Mucosa of stomach (tissue), 1 donor: ENCODE results near the gene LAP3.

Experiments
- H3K27me3 ChIP-seq: one replicate; pipeline ENCODE4 v1.7.0; 2013; ENCODE audit warnings: mild to moderate bottlenecking, low read length; ENCODE audit not compliant: control insufficient read depth, insufficient read depth
- H3K36me3 ChIP-seq: one replicate; pipeline ENCODE4 v1.7.0; 2013; ENCODE audit warnings: low read length; ENCODE audit not compliant: control insufficient read depth, insufficient read depth
- H3K4me1 ChIP-seq: one replicate; pipeline ENCODE4 v1.7.0; 2013; ENCODE audit warnings: mild to moderate bottlenecking, low read length; ENCODE audit not compliant: control insufficient read depth, insufficient read depth
- H3K4me3 ChIP-seq: one replicate; pipeline ENCODE4 v1.7.0; 2013; ENCODE audit warnings: low read length
- H3K9ac ChIP-seq: one replicate; pipeline ENCODE4 v1.7.0; 2013; ENCODE audit warnings: mild to moderate bottlenecking, low read length, moderate library complexity
- H3K9me3 ChIP-seq: one replicate; pipeline ENCODE4 v1.7.0; 2013; ENCODE audit warnings: mild to moderate bottlenecking, low read length, moderate library complexity; ENCODE audit not compliant: control insufficient read depth
- donor health status: Pancreatic carcinoma.

The LAP3 gene

GRCh38 chr4:17599826-17600225 is 22.8 kb downstream of the LAP3 start:
- Histone ChIP-seq H3K9ac (no peak overlapping the region), H3K27me3 (no peaks in the 10 kb centered on the region), H3K4me1 (no peaks in the 10 kb centered on the region), H3K9me3 (no peaks in the 10 kb centered on the region), H3K4me3 (no peak overlapping the region), H3K36me3 (peaks cover 9% of the 10 kb centered on the region)

DNA sequence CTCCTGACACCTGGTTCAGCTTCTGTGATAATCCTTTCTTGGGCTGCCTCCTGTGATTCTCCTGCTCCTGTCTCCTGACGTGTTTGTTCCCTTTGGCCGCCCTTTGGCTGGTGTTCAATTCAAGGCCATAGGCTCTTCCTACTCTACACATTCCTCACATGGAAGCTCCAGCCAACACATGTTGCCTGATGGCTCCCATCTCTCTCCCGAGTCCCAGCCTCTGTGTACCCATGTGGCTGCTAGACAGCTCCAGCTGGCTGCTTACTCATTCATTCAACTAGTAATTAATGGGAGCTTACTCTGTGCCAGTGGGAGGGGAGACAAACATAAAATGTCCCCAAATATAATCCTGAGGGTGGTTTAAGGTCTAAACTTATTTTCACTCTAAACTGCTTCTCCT is 28.2 kb downstream of the LAP3 start:
- H3K4me3 ChIP-seq = no peak overlapping the region
- no peaks in the 10 kb centered on the region for H3K4me1 ChIP-seq
- no peak overlapping the region for H3K9ac ChIP-seq
- no peaks in the 10 kb centered on the region for H3K27me3 ChIP-seq
- no peaks in the 10 kb centered on the region for H3K9me3 ChIP-seq
- H3K36me3 ChIP-seq = no peaks in the 10 kb centered on the region

DNA sequence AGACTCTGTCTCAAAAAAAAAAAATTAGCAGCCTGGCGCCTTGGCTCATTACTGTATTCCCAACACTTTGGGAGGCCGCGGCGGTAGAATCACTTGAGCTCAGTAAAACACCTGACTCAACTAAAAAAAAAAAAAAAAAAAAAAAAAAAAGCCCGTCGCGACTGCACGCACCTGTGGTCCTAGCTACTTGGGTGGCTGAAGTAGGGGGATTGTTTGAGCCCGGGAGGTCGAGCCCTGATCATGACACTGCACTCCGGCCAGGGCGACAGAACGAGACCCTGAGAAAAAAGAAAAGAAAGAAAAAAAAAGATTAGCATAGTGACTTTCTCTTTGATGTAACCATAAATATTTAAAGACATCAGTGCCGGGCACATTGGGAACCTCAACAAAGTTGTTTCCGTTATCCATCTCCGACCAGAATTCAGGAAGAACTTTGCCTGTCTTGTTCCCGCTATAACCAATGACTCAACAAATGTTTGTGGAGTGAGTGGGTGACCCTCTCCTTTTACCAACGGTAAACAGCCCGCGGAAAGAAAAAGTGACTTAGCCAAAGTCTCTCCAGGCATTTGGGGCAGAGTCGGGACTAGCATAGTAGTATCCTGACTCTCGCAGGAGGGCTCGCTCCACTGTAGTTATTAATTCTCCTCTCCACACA is 36.9 kb downstream of the LAP3 start:
- peaks cover 14% of the 10 kb centered on the region for H3K4me1 ChIP-seq
- H3K4me3 ChIP-seq = peak overlapping the region; percentile 96
- peak overlapping the region; percentile 95 for H3K9ac ChIP-seq
- no peaks in the 10 kb centered on the region for H3K9me3 ChIP-seq
- H3K27me3 ChIP-seq = no peaks in the 10 kb centered on the region
- no peaks in the 10 kb centered on the region for H3K36me3 ChIP-seq

- peak within 1 kb of the TSS; percentile 96 for H3K4me3 ChIP-seq
- no peaks in the 10 kb centered on the region for H3K27me3 ChIP-seq
- no peaks in the 10 kb centered on the region for H3K36me3 ChIP-seq
- H3K9ac ChIP-seq = peak within 1 kb of the TSS; percentile 95
- no peaks in the 10 kb centered on the region for H3K9me3 ChIP-seq
- peaks cover 14% of the 10 kb centered on the region for H3K4me1 ChIP-seq
These were observed 37.7 kb downstream of the LAP3 start, which contains the start of gene MED28 for GRCh38 chr4:17614416-17615299. TSS of gene MED28 (plus strand) at chr4:17614641. CDS start at chr4:17614655, 14 bp downstream.

DNA sequence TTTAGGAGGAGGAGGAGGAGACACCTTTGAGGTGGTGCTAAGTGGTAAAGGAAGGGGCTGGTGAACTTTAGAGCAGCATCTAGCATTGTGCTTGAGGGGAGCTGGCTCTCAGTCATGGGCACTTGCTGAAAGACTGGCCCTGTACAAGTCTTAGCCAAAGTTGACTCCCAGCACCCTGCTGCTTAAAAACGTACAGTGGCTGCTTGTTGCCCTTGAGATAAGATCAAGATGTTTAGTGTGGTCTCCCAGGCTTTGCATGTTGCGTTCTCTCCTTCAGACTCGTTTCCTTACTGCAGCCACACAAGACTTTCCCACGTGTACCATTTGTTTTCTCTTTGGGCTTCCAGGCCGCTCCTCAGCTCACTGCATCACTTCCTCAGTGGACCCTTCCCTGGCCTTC is 39.3 kb downstream of the LAP3 start:
- H3K27me3 ChIP-seq = no peaks in the 10 kb centered on the region
- no peak overlapping the region for H3K9ac ChIP-seq
- no peaks in the 10 kb centered on the region for H3K9me3 ChIP-seq
- peaks cover 14% of the 10 kb centered on the region for H3K4me1 ChIP-seq
- H3K36me3 ChIP-seq = no peaks in the 10 kb centered on the region
- no peak overlapping the region for H3K4me3 ChIP-seq

GRCh38 chr4:17618926-17619325 is 41.9 kb downstream of the LAP3 start:
- Histone ChIP-seq H3K9me3 (no peaks in the 10 kb centered on the region), H3K27me3 (no peaks in the 10 kb centered on the region), H3K9ac (no peak overlapping the region), H3K36me3 (no peaks in the 10 kb centered on the region), H3K4me1 (peaks cover 14% of the 10 kb centered on the region), H3K4me3 (no peak overlapping the region)

- Histone ChIP-seq H3K27me3 (no peaks in the 10 kb centered on the region), H3K9me3 (no peaks in the 10 kb centered on the region), H3K36me3 (peaks cover 4% of the 10 kb centered on the region), H3K4me3 (no peak overlapping the region), H3K9ac (no peak overlapping the region), H3K4me1 (peaks cover 14% of the 10 kb centered on the region)
These were observed 42.6 kb downstream of the LAP3 start for GRCh38 chr4:17619416-17620105.

GRCh38 chr4:17623451-17624001 is 46.5 kb downstream of the LAP3 start:
- Histone ChIP-seq H3K36me3 (peaks cover 5% of the 10 kb centered on the region), H3K9me3 (no peaks in the 10 kb centered on the region), H3K9ac (no peak overlapping the region), H3K4me3 (no peak overlapping the region), H3K4me1 (no peaks in the 10 kb centered on the region), H3K27me3 (no peaks in the 10 kb centered on the region)

GRCh38 chr4:17624821-17625220 is 47.8 kb downstream of the LAP3 start:
- H3K9me3 ChIP-seq = no peaks in the 10 kb centered on the region
- no peak overlapping the region for H3K9ac ChIP-seq
- H3K4me1 ChIP-seq = no peaks in the 10 kb centered on the region
- no peaks in the 10 kb centered on the region for H3K27me3 ChIP-seq
- no peak overlapping the region for H3K4me3 ChIP-seq
- H3K36me3 ChIP-seq = peaks cover 5% of the 10 kb centered on the region

DNA sequence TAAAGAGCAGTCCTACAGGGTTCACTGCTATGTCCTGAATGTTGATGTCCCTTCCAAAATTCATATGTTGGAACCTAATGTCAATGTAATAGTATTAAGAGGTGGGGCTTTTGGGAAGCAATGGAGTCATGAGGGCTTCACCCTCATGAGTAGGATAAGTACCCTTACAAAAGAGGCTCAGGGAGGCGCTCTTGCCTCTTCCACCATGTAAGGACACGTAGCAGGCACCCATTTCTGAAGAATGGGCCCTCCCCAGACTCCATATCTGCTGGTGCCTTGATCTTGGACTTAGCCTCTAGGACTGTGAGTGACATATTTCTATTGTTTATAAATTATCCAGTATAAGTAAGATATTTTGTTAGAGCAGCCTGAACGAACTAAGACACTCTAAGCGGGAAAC is 53.2 kb downstream of the LAP3 start:
- Histone ChIP-seq H3K9me3 (no peaks in the 10 kb centered on the region), H3K9ac (no peak overlapping the region), H3K27me3 (no peaks in the 10 kb centered on the region), H3K4me1 (no peaks in the 10 kb centered on the region), H3K36me3 (no peaks in the 10 kb centered on the region), H3K4me3 (no peak overlapping the region)

DNA sequence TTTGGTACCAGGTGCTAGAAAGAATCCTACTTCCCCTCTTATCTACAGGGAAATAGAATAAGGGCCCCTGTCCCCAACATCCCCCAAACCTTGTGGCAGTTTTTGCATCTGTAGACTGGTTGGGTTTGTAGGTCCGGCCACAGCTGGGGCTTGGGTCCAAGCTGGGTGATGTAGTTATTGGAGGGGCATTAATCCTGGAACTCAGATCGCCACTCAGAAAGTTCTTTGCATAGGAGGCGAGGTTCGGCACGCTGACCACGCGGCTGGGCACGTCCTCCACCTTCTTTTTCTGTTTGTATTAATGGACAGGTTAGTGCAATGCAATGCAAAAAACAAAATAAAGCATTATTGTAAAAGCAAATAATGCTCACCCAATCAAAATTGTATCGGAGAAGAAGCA is 56.6 kb downstream of the LAP3 start:
- Histone ChIP-seq H3K4me3 (no peak overlapping the region), H3K9me3 (no peaks in the 10 kb centered on the region), H3K27me3 (no peaks in the 10 kb centered on the region), H3K9ac (no peak overlapping the region), H3K36me3 (no peaks in the 10 kb centered on the region), H3K4me1 (no peaks in the 10 kb centered on the region)

- H3K36me3 ChIP-seq = no peaks in the 10 kb centered on the region
- H3K27me3 ChIP-seq = no peaks in the 10 kb centered on the region
- H3K4me3 ChIP-seq = no peak overlapping the region
- H3K4me1 ChIP-seq = no peaks in the 10 kb centered on the region
- H3K9me3 ChIP-seq = no peaks in the 10 kb centered on the region
- H3K9ac ChIP-seq = no peak overlapping the region
These were observed 58.1 kb downstream of the LAP3 start for GRCh38 chr4:17635056-17635455.
